Raji (cell line): ENCODE measurements around the gene ACSL1.

ENCODE experiments used
- POLR2A ChIP-seq: IDR thresholded peaks from 2 replicates; pipeline ENCODE4 v1.6.1; 2011; ENCODE audit warnings: low read depth, low read length, control low read depth; ENCODE audit not compliant: insufficient read depth

Gene ACSL1

DNA sequence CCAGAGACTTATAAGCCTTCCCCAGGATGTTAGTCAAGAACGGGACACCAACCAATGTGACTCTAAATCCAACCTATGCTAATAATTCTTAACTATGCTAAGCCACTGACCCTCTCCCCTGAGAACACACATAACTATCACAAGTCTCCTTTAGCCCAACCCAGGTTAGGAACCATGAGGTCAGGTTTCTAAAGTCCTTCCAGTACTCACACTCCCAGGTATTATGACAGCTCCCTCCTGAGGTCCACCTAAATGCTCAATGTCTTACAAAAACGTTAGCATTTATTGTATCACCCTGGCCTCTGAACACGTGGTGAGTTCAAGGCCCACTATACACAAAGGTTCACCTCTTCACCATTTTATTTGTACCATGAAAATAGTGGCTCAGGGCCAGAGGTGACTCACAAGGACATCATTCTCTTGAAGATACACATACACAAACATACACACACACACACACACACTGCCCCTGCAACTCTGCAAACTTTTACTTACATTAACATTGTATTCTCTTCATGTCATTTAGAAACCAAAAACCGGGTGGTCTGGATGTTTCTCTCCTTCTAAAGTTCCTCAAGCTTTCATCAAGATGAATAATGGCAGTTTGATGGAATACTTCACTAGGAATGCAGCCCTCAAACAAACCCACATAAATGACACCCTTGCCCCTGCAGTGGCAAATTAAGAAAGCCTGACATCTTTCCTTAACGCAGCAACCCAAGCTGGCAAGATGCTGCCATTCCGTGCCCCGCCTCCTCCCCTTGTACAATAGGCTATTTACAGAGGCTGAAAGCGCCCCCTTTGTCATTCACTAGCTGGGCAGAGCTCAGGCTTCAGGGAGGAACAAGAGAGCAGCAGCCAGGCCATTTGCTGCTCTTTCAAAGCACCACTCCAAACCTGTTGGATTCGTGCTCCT lies 17.7 kb downstream of the ACSL1 start:
- TF ChIP-seq POLR2A, result no peak

DNA sequence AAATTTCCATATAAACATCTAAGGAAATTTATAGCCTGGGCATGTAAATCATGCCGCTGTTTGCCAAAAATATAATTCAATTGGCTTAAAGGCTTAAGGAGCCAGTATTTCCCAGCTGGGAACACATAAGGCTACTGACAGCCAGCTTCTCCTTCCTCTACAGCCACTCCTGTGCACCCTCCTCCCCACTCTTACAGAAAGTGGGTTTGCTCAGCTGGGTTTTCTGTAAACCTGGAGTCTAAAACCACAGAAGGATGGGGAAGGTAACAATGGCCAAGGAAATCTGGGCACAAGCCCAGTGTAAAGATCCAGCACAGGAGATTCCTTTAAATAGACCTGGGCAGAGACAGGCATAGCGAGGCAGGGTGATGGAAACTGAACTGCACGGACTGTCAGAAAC lies 18.5 kb downstream of the ACSL1 start:
- TF ChIP-seq POLR2A, result no peak

DNA sequence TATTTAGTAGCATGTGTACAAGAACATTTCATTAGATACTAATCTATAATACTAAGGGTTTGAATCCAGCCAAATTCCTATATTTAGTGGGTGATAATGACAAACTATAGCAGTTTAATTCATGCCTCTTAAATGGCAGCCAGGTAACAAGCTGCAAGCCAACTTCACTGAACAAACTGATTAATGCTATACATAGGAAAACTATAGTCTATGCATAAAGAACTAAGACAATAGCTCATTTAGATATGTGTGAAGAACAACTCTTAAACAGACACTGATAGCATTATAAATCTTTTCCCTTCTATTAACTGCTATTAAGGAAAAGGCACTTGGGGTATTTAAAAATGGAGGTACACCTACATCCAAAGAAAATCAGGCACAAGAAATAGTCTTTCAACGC lies 19.1 kb downstream of the ACSL1 start:
- no peak for TF ChIP-seq POLR2A

DNA sequence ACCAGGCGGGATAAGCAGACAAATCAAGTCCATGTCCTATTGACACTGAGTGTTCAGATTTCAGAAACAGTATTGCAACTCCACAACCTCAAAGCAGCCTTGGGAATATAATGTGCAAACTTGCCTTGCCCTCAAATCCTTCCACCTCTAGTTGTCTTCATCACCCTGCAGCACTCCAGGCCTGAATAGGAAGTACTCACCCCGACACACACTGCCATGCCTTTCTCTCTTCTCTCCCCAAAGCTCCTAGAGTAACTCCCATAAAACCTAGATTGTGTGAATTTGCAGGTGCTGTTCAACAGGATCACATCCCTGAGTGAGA lies 19.6 kb downstream of the ACSL1 start:
- no peak for TF ChIP-seq POLR2A

DNA sequence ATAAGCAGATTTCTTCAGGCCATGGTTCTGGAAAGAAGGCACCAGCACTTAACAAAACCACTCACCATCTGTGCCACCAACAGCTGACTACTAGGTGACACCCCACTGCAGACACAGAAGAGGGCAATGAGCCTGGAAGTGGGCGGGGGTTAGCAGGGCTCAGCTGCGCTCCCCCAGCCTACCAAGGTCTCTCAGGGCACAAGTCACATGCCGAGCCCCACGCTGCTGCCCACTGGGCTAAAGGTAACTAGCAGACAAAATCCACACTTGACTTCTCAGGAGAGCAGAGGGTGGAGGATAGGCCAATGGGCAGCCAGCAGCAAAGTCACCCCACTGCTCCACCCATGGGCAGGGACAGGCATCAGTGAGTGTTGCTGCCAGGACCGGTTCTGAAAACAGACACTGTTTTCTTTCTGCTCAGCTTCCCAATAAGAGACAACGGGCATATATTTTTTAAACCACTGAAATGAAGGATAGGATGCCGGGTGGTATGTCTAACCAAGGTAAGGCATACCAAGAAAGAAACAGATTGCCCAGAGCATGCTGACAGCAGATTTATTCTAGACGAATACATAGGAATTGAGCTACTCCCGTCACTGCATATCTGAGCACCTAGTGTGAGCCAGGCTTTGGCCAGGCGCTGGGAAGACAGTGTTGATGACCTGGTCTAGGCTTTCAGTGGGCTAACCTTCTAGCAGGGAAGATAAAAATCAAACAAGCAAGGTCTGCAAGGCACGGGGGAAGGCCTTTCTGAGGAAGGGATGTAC lies 20.1 kb downstream of the ACSL1 start:
- peak; percentile 60 for TF ChIP-seq POLR2A

DNA sequence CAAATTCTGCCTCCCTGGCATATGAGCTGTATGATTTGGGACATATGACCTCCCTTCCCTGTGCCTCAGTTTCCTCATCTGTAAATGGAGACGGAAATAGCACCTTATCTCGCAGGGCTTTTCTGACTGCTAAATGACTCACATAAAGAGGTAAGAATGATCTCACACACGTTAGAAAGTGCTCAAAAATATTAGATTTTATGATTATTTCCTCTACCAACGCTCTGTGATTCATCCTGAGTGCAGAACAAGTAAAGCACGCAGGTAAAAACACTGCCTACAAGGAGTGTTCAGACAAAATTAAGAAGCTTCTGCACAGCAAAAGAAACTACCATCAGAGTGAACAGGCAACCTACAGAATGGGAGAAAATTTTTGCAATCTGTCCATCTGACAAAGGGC lies 21.1 kb downstream of the ACSL1 start:
- TF ChIP-seq POLR2A, result no peak

DNA sequence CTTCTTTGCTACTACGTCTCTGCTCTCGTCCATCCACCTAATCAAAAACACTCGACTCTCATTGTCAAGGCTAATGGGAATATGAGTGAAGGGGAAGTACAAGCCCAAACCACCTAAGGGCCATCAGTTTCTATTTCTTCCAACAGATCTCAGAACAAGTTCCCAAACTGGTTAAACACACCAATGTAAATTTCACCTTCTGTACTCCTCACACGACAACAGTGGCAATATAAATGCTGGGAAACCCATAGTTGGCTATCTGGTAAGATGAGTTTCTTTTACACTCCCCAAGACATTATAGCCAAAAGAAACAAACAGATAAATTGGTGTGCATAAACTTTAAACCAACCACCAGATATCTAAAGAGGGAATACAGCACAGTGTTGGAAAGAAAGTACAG lies 21.9 kb downstream of the ACSL1 start:
- TF ChIP-seq POLR2A, result no peak

DNA sequence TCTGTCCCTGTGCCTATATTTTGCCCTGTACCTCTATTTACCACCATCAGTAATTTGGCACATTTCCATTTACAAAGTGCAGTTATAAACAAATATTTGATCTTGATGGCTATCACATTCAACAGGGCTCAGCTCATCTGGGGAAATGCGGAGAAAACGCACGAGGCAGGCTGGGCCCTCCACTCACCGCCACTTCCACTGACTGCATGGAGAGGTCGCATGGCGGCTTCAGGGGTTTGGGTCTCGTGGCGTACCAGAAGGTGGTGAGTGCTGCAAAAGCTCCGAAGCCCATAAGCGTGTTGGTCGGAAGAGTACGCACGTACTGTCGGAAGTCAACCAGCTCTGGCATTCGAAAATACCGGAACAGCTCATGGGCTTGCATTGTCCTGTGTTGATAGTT lies 22.6 kb downstream of the ACSL1 start:
- TF ChIP-seq POLR2A, result no peak

DNA sequence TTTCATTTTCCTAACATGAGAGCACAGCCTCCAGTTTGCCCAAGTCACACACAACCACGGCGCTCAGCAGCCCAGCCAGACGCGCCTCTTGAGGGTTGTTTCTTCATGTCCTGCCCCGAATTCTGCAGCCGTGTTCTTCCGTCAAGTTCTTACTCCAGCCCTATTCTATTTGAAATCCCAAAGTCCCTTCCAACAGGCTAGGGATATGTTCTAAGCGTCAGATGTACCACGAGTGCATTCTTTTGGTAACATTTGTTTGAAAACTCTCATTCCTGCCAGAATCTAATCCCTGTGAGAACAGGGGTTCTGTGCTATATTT lies 23.1 kb downstream of the ACSL1 start:
- TF ChIP-seq POLR2A, result no peak

DNA sequence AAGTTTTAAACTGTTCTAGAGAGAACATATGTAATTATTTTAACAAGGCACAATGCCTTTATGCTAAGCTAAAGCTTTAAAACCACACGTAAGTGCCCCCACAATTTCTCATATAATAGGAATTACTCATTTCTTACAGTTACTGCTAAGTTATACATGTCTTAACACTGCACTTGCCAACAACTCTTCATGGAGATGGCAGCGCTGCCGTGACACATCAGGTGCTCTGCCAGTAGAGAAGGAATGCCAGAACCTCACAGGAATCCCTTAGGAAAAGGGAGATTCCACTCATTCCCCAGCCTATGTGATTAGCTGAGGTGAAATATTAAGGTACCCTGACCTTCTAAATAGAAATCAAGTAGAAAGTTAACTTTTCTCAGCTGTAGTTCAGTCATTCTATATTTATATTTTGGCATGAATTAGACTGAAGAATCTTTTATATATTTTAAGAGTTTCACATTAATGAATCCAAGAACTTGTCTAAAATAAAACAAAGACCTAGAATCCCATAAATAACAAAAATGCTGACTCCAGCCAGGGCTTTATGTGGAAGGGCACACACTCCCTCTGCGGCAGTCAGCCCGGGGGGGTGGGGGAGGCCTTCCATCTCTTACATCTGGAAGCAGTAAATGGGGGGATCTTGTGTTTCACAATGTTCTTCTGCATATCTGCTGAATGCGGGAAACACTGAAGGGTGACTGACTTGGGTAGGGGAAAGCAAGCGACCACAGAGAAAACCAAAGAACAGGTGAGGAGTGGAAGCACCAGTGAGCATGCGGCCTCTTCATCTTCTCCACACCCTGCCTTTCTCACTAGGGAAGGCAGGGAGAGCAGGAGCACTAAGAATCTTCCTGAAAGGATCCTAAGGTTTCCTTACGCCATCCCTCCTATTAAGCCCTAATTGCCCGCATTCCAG lies 23.7 kb downstream of the ACSL1 start:
- TF ChIP-seq POLR2A, result no peak

DNA sequence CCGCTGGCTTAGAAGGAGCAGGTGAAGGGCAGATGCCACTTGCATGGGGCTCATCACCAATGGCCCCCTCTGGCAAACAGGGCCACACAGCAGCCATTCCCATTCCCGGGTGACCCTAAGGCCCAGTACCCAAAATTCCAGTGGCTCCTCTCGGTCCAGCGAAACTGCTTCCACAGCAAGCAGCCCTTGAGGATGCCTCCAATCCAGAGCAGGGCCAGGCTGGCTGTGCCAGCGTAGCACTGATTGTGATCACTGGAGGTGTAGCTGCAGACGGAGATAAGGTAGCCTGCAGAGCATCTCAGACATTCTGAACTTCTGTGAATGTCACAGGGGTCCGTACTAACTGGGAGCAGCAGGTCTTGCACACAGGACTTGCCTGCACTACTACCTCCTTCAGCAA lies 27.3 kb downstream of the ACSL1 start:
- TF ChIP-seq POLR2A, result no peak

DNA sequence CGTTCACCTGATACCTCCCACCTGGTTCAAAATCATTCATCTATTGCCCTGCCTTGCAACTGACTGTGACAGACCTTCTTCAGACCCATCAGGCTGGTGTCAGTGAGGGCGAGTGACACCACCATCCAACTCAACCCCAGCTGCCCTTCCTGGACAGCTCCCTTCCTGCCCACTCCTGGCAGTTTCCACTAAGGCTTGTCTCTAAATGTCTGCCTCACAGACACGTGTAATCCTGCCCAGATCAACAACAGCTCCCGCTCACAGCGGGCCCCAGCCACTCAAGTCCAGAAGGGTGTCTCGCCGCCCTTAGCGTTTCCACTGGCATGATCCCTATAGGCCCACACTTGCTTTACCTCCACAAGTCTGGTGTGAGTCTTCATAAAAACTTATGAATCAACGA lies 28.9 kb downstream of the ACSL1 start:
- TF ChIP-seq POLR2A, result no peak

DNA sequence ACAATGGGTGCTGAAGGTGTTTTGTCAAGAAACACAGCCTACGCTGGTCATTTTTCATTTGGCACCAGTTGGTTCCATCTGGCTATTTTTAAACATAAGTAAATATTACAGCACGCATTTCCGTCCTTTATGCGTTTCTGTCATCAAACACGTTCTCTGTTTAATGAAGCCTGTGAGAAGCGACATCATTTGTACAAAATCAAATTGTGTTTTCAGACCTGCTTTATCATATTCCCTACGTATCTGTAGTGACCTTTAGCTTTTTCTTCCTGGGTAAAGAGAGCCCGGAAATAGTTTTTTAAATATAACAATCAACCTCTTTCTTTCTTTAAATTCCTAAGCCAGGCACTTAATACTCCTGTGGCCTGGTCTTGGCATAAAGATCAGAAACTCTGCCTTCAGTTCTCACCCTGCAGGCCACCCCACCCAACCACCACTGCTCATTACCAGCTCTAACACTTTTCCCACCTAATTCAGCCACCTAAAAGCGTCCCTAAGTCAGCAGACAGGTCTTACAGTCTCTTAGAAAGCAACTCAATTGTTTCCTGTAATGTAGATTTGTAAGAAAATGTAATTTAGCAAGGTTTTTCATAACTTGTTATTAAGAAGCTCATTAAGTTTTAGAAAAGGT lies 30.4 kb downstream of the ACSL1 start:
- TF ChIP-seq POLR2A, result no peak

DNA sequence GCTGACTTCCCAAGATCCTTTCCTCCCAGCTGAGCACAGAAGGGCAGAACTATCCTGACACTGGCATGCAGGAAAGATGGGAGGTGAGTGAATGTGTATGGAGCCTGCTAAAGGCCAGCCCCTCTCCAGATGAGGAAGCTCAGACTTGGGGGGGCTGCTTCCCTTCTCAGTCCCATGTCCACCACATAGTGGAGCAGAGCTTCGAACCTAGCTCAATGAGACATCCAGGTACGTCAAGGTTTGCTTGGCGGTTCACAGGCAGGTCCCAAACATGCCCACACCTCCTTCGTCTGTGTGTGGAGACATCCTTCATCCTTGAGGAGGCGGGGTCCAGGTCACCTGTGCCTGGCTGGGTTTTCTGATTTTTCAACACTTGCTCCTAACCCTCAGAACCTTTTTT lies 31.3 kb downstream of the ACSL1 start:
- no peak for TF ChIP-seq POLR2A

DNA sequence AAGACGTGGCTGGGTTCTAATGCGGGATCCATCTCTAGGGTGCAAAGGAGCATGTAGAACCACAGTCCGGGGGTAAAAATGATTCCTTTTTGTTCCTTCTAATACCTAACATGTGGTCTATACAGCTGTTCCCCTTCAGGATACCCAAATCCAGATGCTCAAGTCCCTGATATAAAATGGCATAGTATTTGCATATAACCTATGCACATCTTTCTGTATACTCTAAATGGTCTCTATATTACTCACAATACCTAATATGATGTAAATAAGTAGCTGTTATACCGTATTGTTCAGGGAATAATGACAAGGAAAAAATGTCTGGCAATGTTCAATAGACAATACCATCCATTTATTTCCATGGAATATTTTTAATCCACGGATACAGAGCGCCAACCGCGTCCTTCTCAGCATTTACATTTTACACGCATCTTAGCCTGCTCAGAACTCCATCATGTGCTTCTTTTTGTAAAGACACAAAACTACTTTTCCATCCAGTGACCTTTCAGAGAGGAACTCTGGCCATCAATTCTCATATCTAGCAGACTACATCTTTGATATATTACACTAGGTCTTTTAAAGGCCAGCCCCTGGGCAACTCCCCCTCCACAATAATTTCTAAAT lies 31.9 kb downstream of the ACSL1 start:
- TF ChIP-seq POLR2A, result no peak
